ENCODE measurements around the gene FERMT3.

- no peak for TF ChIP-seq CTCF (IDR thresholded peaks at IDR 0.05 in 4 of 5, conservative IDR thresholded peaks at IDR 0.05 in 1 of 5)
- TF ChIP-seq POLR2A (IDR thresholded peaks at IDR 0.05) = peak in 1 of 2 donors; percentile 39
Measured at GRCh38 chr11:64251753-64252002, 45.2 kb downstream of the FERMT3 start.

Data from gastrocnemius medialis (tissue), 4 donors.